ENCODE data around the gene CHPT1.

The CHPT1 gene

GRCh38 chr12:101696251-101697196, 916 bp upstream of the CHPT1 start:
- peak overlapping the region; percentile 98 for H3K27ac ChIP-seq
- TF ChIP-seq CTCF (IDR thresholded peaks at IDR 0.05): no peak
- no peak for TF ChIP-seq ZFX (IDR thresholded peaks at IDR 0.05; ENCODE audit: borderline replicate concordance)

- TF ChIP-seq ZFX (IDR thresholded peaks at IDR 0.05; ENCODE audit: borderline replicate concordance) (no peak), CTCF (IDR thresholded peaks at IDR 0.05) (no peak)
- H3K27ac ChIP-seq: peak overlapping the region; percentile 98
Observed at GRCh38 chr12:101697930-101698799, 725 bp downstream of the CHPT1 start.

GRCh38 chr12:101698800-101699347, 1.4 kb downstream of the CHPT1 start:
- TF ChIP-seq CTCF (IDR thresholded peaks at IDR 0.05) (peak; percentile 29), ZFX (IDR thresholded peaks at IDR 0.05; ENCODE audit: borderline replicate concordance) (no peak)

GRCh38 chr12:101700299-101700820, 2.9 kb downstream of the CHPT1 start:
- TF ChIP-seq ZFX (IDR thresholded peaks at IDR 0.05; ENCODE audit: borderline replicate concordance): no peak
- TF ChIP-seq CTCF (IDR thresholded peaks at IDR 0.05): no peak
- peak overlapping the region; percentile 98 for H3K27ac ChIP-seq

More at GRCh38 chr12:101698800-101699347, 1.4 kb downstream of the CHPT1 start:
- peak overlapping the region; percentile 98 for H3K27ac ChIP-seq

- TF ChIP-seq CTCF (IDR thresholded peaks at IDR 0.05): no peak
- TF ChIP-seq ZFX (IDR thresholded peaks at IDR 0.05; ENCODE audit: borderline replicate concordance): no peak
- H3K27ac ChIP-seq: peak overlapping the region; percentile 98
Observed at GRCh38 chr12:101703487-101703886, 6.0 kb downstream of the CHPT1 start.

- TF ChIP-seq ZFX (IDR thresholded peaks at IDR 0.05; ENCODE audit: borderline replicate concordance) (no peak), CTCF (IDR thresholded peaks at IDR 0.05) (no peak)
- H3K27ac ChIP-seq: peak overlapping the region; percentile 89
Observed at GRCh38 chr12:101706403-101706802, 9.0 kb downstream of the CHPT1 start.

Measured in 22Rv1 (cell line).